Body of pancreas (tissue), 4 donors: ENCODE results near the gene THSD7A. TPM values are rescaled to one million over a fixed set of nuclear protein-coding genes. Genes with fewer than 3 reads are reported as not detected.
A peak's percentile ranks its signal among the peaks of the same experiment; 100 is the strongest.

Experiments
- ATAC-seq: fragments of 150-250 bp; one replicate; pipeline ENCODE4 v1.9.1; 2016
- DNase-seq, 4 donors: peaks; one replicate each; pipeline ENCODE4 v3.0.0-alpha.2; 2019
- H3K27ac ChIP-seq, 4 donors: fragments of 200-600 bp; sonication (generic); 1 replicate in 3 of 4; 2 replicates in 1 of 4; pipeline versions ENCODE4 v1.5.1 to v1.6.1; 2016 to 2019; ENCODE audit warnings: mild to moderate bottlenecking in 1 of 4, mixed read lengths in 1 of 4, moderate library complexity in 1 of 4
- H3K27me3 ChIP-seq, 2 donors: fragments of 200-600 bp; sonication (generic); one replicate each; pipeline ENCODE4 v1.6.0; 2016; ENCODE audit warnings: mild to moderate bottlenecking in 1 of 2
- H3K36me3 ChIP-seq, 2 donors: fragments of 200-600 bp; sonication (generic); replicated peaks in 1 of 2; 2 replicates each; pipeline ENCODE4 v1.5.1; 2016; ENCODE audit warnings: low read depth in 2 of 2; ENCODE audit not compliant: insufficient read depth in 1 of 2
- H3K4me1 ChIP-seq: fragments of 200-600 bp; sonication (generic); one replicate; pipeline ENCODE4 v1.6.0; 2016
- H3K4me3 ChIP-seq, 2 donors: fragments of 200-600 bp; sonication (generic); 1 replicate in 1 of 2; 2 replicates in 1 of 2; pipeline ENCODE4 v1.5.1; 2016 to 2019
- H3K9me3 ChIP-seq, 3 donors: fragments of 200-600 bp; sonication (generic); 1 replicate in 2 of 3; 2 replicates in 1 of 3; pipeline ENCODE4 v1.5.1; 2016
- POLR2A ChIP-seq, 3 donors: fragments of 450-650 bp; IDR thresholded peaks; one replicate each; pipeline ENCODE4 v1.6.1; 2016; ENCODE audit warnings: antibody characterized with exemption in 3 of 3, mild to moderate bottlenecking in 2 of 3
- WGBS, 2 donors: methylation state at CpG; one replicate each; pipeline ENCODE4 v1.1.5; 2017; 5-methylcytosine and 5-hydroxymethylcytosine counted together
- intact Hi-C: fragments of 100-400 bp; cut with DNase I; formaldehyde crosslinking; loops from one replicate; pipeline ENCODE4 v1.15.1; 2023
- total RNA-seq, 2 donors: library from RNA; depleted of rRNA; stranded (reverse); fragments of >200 nt; gene quantifications; one replicate each; pipeline ENCODE4 v1.1.0, GENCODE V29; 2016
- TF ChIP-seq, protein P1 (sequence below), 7 experiments: fragments of 450-650 bp in 4 of 7; fragments of 200-600 bp in 3 of 7; sonication (generic) in 3 of 7; IDR thresholded peaks; one replicate each; pipeline ENCODE4 v1.5.1; 2016 to 2019; ENCODE audit warnings: antibody characterized with exemption in 7 of 7

Gene THSD7A
- total RNA-seq, 2 donors from 2014 or later = 0.66 to 7.0 TPM

DNA sequence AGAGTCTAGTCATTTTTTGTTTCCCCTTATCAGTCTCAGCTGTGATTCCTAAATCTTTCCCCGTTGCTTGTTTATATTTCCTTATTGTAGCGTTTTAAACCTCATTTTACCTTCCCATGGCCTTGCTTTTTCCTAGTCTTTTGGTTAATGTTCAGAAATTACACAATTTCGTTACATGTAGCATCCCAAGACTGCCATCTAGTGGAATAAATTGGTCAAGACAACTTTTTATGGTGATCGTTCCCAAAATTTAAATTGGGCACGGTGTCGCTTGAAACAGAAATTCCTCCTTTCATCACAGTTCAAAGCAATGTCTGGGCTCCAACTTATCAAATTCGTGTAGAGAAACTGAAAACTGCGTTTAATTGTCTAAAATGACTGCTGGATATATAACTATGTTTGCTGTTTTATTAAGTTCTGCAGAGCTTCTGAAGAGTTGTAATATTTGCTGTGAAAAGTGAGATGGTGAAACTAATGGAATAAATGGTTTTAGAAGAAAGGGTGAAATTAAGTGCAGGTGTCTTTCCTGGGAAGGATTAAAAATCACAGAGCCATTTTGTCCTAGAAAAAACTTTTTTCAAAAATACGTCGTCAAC lies 488.1 kb downstream of the THSD7A start:
- TF ChIP-seq, protein P1, sequence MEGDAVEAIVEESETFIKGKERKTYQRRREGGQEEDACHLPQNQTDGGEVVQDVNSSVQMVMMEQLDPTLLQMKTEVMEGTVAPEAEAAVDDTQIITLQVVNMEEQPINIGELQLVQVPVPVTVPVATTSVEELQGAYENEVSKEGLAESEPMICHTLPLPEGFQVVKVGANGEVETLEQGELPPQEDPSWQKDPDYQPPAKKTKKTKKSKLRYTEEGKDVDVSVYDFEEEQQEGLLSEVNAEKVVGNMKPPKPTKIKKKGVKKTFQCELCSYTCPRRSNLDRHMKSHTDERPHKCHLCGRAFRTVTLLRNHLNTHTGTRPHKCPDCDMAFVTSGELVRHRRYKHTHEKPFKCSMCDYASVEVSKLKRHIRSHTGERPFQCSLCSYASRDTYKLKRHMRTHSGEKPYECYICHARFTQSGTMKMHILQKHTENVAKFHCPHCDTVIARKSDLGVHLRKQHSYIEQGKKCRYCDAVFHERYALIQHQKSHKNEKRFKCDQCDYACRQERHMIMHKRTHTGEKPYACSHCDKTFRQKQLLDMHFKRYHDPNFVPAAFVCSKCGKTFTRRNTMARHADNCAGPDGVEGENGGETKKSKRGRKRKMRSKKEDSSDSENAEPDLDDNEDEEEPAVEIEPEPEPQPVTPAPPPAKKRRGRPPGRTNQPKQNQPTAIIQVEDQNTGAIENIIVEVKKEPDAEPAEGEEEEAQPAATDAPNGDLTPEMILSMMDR (IDR thresholded peaks at IDR 0.05) = peak; percentile 69 to 89 (median 77)
- no peak for TF ChIP-seq POLR2A (IDR thresholded peaks at IDR 0.05)
- Histone ChIP-seq H3K4me1 (peaks cover 6% of the 10 kb centered on the region), H3K36me3 (no peaks in the 10 kb centered on the region), H3K9me3 (no peaks in the 10 kb centered on the region), H3K27me3 (no peaks in the 10 kb centered on the region), H3K4me3 (no peak overlapping the region), H3K27ac (no peak overlapping the region)
- no peak for DNase-seq
- ATAC-seq = peak; percentile 45
- intact Hi-C loops = no loop called here
- WGBS, 2 donors = 14 to 15% methylated on average over 10 of the region's 10 CpGs

DNA sequence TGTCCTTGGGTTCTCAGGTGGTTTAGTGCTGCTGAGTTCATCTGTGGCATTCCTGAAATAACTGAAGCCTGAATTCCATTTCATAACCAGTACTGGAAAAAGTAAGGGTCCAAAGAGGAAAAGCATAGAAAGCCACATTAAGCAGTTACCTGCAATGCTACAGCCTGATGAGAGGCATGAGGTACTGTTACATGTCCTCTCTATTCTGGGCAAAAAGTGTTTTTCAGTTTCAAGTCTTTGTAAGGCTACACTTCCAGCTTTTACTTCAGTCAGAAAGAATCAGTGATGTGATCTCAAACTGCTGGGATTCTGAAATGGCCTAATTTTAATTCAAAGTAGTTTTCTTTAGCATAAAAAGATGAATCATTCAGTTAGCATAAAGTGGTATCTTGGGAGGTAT lies 488.9 kb downstream of the THSD7A start:
- Histone ChIP-seq H3K4me1 (peaks cover 6% of the 10 kb centered on the region), H3K27ac (no peak overlapping the region), H3K4me3 (no peak overlapping the region), H3K9me3 (no peaks in the 10 kb centered on the region), H3K27me3 (no peaks in the 10 kb centered on the region), H3K36me3 (no peaks in the 10 kb centered on the region)
- TF ChIP-seq, protein P1 (IDR thresholded peaks at IDR 0.05) = no peak
- no peak for TF ChIP-seq POLR2A (IDR thresholded peaks at IDR 0.05)
- no peak for ATAC-seq
- DNase-seq = no peak
- intact Hi-C loops = no loop called here

DNA sequence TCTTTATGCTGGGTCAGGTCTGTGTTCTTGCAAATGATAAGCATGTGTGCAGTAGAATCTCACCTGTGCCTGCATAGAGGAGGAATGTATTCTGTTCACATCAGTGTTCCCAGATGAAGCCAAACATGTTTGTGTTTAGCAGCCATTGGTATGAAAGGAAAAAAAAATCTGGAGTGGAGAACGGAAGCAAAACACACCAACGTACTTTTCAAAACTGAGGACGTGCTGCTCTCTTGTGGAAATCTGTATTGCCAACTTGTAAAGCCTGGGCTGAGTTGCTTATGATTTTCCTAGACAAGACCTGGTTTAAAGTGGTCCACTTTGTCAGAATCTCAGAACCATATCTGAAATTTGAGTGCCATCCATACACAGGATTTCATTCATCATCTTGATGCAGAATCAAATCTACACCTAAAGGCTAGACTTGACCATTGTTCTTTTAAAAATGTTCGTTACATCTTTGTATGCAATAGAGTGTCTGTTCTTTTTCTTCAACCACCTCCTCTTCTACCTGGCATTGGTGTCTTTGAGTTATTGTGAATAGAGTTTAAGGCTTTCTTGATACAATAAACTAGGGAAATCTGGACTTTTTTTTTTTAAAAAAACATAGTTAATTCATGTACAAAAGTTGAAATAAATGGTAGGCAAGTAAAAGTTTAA lies 490.6 kb downstream of the THSD7A start:
- H3K36me3 ChIP-seq = no peaks in the 10 kb centered on the region
- 19 to 21% methylated on average over 4 of the region's 4 CpGs for WGBS, 2 donors
- H3K27me3 ChIP-seq = no peaks in the 10 kb centered on the region
- DNase-seq (peak in 2 of 4 donors; percentile 3 to 16), ATAC-seq (no peak)
- no peak for TF ChIP-seq POLR2A (IDR thresholded peaks at IDR 0.05)
- TF ChIP-seq, protein P1 (IDR thresholded peaks at IDR 0.05) = peak in 3 of 7 experiments; percentile 17 to 48 (median 23)
- H3K27ac ChIP-seq = no peak overlapping the region
- peaks cover 6% of the 10 kb centered on the region for H3K4me1 ChIP-seq
- H3K9me3 ChIP-seq = no peaks in the 10 kb centered on the region
- intact Hi-C loops = no loop called here
- H3K4me3 ChIP-seq = no peak overlapping the region

DNA sequence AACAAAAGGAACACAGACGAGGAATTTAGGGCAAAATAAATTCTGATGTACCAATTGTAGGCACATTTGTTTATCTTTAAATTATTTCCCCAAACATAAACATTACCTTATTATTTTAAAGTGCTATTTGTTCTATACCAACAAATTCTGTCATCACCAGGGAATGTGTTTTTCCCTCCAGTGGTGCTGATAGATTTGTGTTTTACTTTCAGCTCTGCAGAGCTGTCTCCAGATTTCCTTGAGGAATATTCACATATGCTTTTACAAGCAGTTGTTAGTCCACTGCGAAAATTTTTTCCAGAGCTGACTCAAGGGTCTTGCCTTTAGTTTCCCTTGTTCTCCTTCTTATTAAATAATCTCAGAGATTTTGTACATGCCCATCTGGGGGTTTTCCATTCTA lies 495.6 kb downstream of the THSD7A start:
- Histone ChIP-seq H3K27me3 (no peaks in the 10 kb centered on the region), H3K9me3 (no peaks in the 10 kb centered on the region), H3K4me1 (no peaks in the 10 kb centered on the region), H3K4me3 (no peak overlapping the region), H3K27ac (no peak overlapping the region), H3K36me3 (no peaks in the 10 kb centered on the region)
- DNase-seq (no peak), ATAC-seq (no peak)
- TF ChIP-seq, protein P1 (IDR thresholded peaks at IDR 0.05) = no peak
- no peak for TF ChIP-seq POLR2A (IDR thresholded peaks at IDR 0.05)
- 17 to 46% methylated on average over 2 of the region's 2 CpGs for WGBS, 2 donors
- intact Hi-C loops = no loop called here

DNA sequence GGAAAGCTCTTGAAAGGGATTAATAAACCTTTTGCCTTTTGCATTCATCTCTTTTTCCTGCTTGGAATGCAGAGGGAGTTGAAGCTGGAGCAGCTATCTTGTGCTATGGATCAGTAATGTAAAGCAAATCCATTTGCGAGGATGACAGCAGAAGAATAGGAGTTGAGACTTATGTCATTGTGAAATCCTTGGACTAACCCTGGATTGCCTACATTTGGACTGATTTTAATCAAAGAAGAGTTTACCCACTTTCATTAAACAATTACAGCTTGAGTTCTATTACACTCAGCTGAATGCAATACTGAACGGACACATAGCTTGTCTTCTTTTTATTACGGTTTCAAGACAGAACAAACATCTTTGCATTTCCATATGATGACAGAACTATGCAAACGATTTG lies 496.1 kb downstream of the THSD7A start:
- H3K4me3 ChIP-seq = no peak overlapping the region
- no peak for TF ChIP-seq POLR2A (IDR thresholded peaks at IDR 0.05)
- TF ChIP-seq, protein P1 (IDR thresholded peaks at IDR 0.05) = no peak
- H3K27ac ChIP-seq = no peak overlapping the region
- no peaks in the 10 kb centered on the region for H3K27me3 ChIP-seq
- intact Hi-C loops = no loop called here
- no peaks in the 10 kb centered on the region for H3K4me1 ChIP-seq
- 49 to 65% methylated on average over 4 of the region's 4 CpGs for WGBS, 2 donors
- no peak for DNase-seq
- no peaks in the 10 kb centered on the region for H3K9me3 ChIP-seq
- H3K36me3 ChIP-seq = no peaks in the 10 kb centered on the region
- no peak for ATAC-seq
